DOHH2 (cell line): ENCODE data around the gene PSMD11.

Experiments
- EZH2phosphoT487 ChIP-seq: fragments of 200-600 bp; sonication (generic); IDR thresholded peaks from 2 replicates; pipeline ENCODE4 v1.6.1; 2017; ENCODE audit warnings: borderline replicate concordance, mild to moderate bottlenecking, antibody characterized with exemption, low read length, moderate library complexity, mixed read lengths
- TF ChIP-seq, protein P1 (sequence below): fragments of 200-600 bp; sonication (generic); IDR thresholded peaks from one replicate; pipeline ENCODE4 v1.5.1; 2014; ENCODE audit warnings: antibody characterized with exemption, mild to moderate bottlenecking, low read depth, low read length; ENCODE audit not compliant: poor library complexity, severe bottlenecking

DNA sequence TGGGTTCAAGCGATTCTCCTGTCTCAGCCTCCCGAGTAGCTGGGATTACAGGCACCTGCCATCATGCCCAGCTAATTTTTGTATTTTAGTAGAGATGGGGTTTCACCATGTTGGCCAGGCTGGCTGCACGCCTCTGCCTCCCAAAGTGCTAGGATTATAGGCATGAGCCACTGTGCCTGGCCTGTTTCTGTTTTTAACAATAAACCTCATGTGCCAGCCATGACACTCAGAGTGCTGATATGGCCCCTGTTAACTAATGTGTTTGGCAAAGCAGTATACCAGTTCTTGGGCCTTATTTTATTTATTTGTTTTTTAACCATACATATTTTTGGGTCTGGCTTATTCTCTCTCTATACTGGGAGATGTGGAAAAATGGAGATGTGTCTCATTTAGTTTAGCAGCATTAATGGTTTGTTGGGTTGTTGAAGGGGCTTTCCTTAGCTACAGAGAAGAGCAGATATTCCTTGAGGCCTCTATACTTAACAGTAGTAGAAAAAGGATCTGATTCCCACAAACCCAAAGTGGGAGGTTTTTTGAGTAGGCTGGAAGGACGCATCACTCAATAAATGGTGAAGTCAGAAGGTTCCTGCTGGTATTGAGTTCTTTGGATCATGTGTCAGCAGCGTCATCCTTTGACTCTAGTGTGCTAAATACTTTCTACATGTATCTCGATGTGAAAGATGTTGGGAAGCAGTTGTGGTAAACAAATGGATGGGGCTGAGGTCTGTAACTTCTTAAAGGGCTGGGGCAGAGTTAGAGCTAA, 26.3 kb downstream of the PSMD11 start:
- TF ChIP-seq, protein P1, sequence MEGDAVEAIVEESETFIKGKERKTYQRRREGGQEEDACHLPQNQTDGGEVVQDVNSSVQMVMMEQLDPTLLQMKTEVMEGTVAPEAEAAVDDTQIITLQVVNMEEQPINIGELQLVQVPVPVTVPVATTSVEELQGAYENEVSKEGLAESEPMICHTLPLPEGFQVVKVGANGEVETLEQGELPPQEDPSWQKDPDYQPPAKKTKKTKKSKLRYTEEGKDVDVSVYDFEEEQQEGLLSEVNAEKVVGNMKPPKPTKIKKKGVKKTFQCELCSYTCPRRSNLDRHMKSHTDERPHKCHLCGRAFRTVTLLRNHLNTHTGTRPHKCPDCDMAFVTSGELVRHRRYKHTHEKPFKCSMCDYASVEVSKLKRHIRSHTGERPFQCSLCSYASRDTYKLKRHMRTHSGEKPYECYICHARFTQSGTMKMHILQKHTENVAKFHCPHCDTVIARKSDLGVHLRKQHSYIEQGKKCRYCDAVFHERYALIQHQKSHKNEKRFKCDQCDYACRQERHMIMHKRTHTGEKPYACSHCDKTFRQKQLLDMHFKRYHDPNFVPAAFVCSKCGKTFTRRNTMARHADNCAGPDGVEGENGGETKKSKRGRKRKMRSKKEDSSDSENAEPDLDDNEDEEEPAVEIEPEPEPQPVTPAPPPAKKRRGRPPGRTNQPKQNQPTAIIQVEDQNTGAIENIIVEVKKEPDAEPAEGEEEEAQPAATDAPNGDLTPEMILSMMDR = no peak
- TF ChIP-seq EZH2phosphoT487 = no peak
